MM.1S (cell line): ENCODE data around the gene LIN9.

Source experiments
- CTCF ChIP-seq: fragments of 300-600 bp; sonication (generic); IDR thresholded peaks from 2 replicates; pipeline ENCODE4 v1.5.1; 2016; ENCODE audit warnings: antibody characterized with exemption, low read length, mixed read lengths
- EZH2 ChIP-seq: fragments of 300-600 bp; sonication (generic); optimal IDR thresholded peaks from 2 replicates; pipeline ENCODE3; 2017; ENCODE audit warnings: low read depth, mild to moderate bottlenecking, antibody characterized with exemption, low read length, mixed read lengths

- no peak for TF ChIP-seq EZH2
- peak; percentile 20; the same call in 1 of the 2 replicates for TF ChIP-seq CTCF
Measured at GRCh38 chr1:226181996-226182714, 126.8 kb downstream of the LIN9 start.
